Fibroblast of the aortic adventitia (primary cell): ENCODE results near the gene SPATA20. TPM values are rescaled to one million over a fixed set of nuclear protein-coding genes. Genes with fewer than 3 reads are reported as not detected.

Source experiments
- DNase-seq: peaks from one replicate; pipeline ENCODE4 v3.0.0-alpha.2; 2010; ENCODE audit warnings: low read depth
- H3K4me3 ChIP-seq: 2 replicates; pipeline ENCODE4 v1.5.1; 2011; ENCODE audit warnings: low read depth, mild to moderate bottlenecking, control low read depth, low read length, moderate library complexity
- total RNA-seq: library from RNA; depleted of rRNA; stranded (reverse); fragments of >200 nt; gene quantifications from 2 replicates; pipeline ENCODE4 v1.2.3, GENCODE V29; 2012; ENCODE audit warnings: low replicate concordance
- TF ChIP-seq, protein P1 (sequence below): IDR thresholded peaks from 2 replicates; pipeline ENCODE4 v1.5.1; 2011; ENCODE audit warnings: mild to moderate bottlenecking, low read length, control low read depth, inconsistent platforms; ENCODE audit not compliant: insufficient read depth

Gene SPATA20
- total RNA-seq, 1 donor, result 63.6 TPM

DNA sequence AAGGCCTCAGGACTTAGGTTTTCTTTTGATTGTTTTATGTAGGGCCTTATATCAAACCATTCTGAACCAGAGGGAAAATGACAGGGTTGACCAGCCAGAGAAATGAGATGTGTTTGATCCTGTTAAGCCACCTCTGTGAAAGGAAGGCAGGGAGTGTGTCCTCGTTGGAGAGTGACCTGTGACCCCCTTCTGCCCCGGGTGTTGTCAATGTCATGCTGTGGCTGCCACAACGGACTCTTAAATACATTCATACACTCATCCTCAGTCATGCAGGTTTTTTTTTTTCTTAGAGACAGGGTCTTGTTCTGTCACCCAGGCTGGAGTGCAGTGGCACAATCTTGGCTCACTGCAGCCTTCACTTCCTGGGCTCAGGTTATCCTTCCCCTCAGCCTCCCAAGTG is 32.6 kb upstream of the SPATA20 start:
- H3K4me3 ChIP-seq, result no peak overlapping the region
- TF ChIP-seq, protein P1, sequence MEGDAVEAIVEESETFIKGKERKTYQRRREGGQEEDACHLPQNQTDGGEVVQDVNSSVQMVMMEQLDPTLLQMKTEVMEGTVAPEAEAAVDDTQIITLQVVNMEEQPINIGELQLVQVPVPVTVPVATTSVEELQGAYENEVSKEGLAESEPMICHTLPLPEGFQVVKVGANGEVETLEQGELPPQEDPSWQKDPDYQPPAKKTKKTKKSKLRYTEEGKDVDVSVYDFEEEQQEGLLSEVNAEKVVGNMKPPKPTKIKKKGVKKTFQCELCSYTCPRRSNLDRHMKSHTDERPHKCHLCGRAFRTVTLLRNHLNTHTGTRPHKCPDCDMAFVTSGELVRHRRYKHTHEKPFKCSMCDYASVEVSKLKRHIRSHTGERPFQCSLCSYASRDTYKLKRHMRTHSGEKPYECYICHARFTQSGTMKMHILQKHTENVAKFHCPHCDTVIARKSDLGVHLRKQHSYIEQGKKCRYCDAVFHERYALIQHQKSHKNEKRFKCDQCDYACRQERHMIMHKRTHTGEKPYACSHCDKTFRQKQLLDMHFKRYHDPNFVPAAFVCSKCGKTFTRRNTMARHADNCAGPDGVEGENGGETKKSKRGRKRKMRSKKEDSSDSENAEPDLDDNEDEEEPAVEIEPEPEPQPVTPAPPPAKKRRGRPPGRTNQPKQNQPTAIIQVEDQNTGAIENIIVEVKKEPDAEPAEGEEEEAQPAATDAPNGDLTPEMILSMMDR, result no peak
- no peak for DNase-seq

DNA sequence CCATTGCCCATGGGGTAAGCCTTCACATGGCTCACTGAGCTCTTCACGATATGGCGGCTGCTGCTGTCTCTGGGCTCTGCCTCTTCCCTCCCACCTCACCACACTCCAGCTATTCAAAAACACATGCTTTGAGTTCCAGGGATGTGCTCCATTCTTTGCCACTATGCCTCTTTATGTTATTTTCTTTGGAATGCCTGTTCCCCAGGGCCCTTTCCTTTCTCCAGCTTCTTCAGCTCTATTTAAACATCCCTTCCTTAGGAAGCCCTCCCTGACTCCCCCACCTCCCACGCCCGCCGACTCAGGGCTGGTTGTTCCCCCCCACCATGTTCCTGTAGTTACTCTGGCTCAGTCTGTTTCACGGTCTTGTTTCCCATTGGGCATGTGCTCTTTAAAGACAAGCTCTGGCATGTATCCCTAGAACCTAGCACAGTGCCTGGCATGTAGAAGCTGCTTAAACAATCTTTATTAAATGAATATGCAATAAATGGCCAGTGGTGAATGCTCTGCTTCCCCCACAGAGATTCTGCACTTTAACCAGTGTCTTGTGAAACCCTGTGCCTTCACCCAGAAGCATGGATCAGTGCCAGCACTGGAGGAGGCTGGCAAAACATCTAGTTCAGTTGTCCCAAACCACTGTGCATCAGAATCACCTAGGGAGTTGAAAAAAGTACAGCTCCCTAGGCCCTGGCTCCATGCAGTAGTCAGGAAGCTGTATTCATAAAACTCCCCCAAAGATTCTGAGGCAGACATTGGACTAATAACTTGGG is 31.9 kb upstream of the SPATA20 start:
- peak; percentile 35 for DNase-seq
- no peak overlapping the region for H3K4me3 ChIP-seq
- TF ChIP-seq, protein P1, result no peak

DNA sequence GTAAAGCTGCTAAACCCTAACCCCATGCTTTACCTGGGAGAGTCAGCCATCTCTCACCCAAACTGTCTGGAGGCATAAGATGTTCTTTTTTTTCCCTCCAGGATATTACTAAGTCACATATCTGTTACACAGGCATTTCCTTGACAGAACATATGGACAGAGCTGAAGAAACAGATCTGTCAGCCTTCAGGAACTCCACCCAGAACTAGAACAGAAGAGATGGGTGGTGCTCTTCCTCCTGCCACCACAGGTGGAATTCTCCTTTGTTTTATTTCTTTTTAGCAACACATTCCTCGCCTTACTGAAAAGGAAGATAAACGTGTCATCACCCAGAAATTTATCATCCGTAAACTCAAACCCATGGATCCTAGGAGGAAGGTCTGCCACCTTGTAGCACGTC is 30.0 kb upstream of the SPATA20 start:
- no peak overlapping the region for H3K4me3 ChIP-seq
- TF ChIP-seq, protein P1, result no peak
- DNase-seq, result no peak

DNA sequence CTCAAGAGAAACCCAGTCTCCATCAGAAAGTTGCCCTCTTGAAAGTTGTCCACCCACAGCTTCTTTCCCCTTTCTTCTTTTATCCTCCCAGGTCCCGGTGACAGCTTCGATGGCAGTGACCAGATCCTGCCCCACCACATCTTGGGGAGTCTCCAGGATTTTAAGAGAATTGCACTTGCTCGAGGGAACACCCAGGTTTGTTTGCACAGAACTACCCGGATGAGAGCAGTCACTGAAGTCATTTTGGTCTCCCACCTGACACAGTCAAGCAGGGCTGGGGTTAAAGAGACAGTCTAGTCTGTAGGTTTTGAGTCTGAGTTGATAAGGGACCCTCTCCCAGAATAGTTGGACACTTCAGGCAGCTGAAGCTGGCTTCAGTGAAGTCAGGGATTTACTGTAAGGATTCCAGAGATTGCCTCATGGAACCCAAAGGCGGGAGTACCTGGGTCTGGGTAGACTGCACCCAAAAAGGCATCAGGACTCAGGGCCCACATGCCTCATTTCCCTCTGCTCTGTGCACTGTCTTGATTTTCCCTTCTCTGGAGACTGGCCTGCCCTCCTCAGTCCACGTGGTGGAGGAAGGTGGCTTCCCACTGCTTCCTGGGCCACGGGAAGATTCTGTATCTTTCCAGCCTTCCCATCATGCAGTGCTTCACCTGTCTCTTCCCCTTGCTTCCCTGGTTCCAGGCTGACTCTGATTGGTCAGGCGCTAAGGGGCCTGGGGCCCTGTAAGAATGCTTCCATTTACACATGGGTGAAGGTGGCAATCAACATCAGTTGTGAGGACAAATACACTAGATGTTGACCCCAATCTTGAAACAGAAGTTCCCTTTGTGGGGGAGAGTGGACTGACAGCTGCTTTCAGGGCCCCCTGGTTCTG is 29.2 kb upstream of the SPATA20 start:
- TF ChIP-seq, protein P1, result no peak
- no peak for DNase-seq
- no peak overlapping the region for H3K4me3 ChIP-seq

DNA sequence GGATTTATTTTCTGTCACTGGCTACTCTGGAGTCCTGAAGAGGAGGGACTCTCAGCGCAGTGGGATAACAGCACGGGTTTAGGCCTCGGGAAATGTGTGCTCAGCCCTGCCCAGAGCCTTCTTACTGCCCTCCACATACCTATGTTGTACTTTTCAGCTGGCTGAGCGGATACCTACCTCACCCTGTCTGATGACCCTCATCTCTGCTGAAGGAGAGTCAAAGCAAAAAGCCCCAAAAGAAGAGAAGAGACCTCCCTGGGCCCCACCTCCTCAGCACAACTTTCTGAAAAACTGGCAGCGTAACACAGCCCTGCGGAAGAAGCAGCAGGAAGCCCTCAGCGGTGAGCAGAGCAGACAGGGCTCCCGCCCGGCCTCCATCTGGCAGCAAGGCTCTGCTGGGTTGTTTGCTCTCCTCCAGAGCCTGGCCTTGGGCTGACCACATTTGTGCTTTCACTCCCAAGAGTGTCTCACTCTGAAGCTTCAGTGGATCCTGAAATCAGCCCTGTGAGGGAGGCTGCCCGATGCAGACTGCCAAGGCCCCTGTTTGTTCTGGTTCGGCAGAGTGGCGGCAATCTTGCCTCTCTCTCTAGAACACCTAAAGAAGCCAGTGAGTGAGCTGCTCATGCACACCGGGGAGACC is 28.5 kb upstream of the SPATA20 start:
- H3K4me3 ChIP-seq, result no peak overlapping the region
- DNase-seq, result no peak
- TF ChIP-seq, protein P1, result no peak

DNA sequence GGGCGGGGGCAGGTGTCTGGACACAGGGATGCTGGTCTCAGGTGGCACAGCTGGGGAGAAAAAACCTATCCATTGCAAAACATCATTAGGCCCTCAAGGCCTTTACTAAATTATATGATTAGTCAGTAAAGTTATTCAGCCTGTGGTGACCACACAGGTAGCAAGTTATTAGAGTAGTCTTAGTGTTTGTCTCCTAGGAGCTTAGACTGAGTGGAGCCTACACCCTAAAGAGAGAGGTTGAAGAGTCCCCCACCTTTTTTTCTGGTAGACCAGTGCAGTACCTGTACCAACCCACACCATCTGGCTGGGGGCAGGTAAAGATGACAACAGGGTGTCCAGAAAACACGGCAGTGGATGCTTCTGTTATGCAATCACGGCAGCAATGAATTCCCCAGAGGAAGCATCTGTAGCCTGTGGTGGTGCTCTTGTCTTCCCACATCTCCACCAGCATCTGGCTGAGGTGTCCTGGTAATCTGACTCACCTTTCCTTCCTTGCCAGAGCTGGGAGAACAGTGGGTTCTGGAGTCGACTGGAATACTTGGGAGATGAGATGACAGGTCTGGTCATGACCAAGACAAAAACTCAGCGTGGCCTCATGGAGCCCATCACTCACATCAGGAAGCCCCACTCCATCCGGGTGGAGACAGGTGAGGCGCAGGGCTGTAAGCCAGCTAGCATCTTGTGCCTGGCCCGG is 27.7 kb upstream of the SPATA20 start:
- TF ChIP-seq, protein P1, result no peak
- no peak overlapping the region for H3K4me3 ChIP-seq
- DNase-seq, result no peak
